ENCODE results near the gene YTHDF1.

Gene YTHDF1

GRCh38 chr20:63242736-63243135, 26.8 kb upstream of the YTHDF1 start:
- Histone ChIP-seq H2AFZ (ENCODE audit: low read depth) (no peak overlapping the region), H3K4me3 (IDR thresholded peaks at IDR 0.05; ENCODE audit: insufficient read depth, low read depth, low read length) (no peak overlapping the region), H3K36me3 (ENCODE audit: insufficient read depth) (no peaks in the 10 kb centered on the region), H3K4me1 (ENCODE audit: low read depth, poor library complexity, severe bottlenecking) (peaks cover 6% of the 10 kb centered on the region), H3K27ac (no peak overlapping the region), H4K20me1 (ENCODE audit: insufficient read depth) (no peaks in the 10 kb centered on the region), H3K9ac (no peak overlapping the region), H3K79me2 (ENCODE audit: insufficient read depth, low read depth) (no peaks in the 10 kb centered on the region), H3K4me2 (no peak overlapping the region), H3K27me3 (ENCODE audit: insufficient read depth, low read depth) (peaks cover 98% of the 10 kb centered on the region)
- TF ChIP-seq CTCF (conservative IDR thresholded peaks at IDR 0.05; ENCODE audit: low read depth, low read length): no peak

- no peaks in the 10 kb centered on the region for H3K36me3 ChIP-seq (ENCODE audit: insufficient read depth)
- no peak for TF ChIP-seq CTCF (conservative IDR thresholded peaks at IDR 0.05; ENCODE audit: low read depth, low read length)
- no peak overlapping the region for H3K4me2 ChIP-seq
- H3K4me1 ChIP-seq (ENCODE audit: low read depth, poor library complexity, severe bottlenecking): no peaks in the 10 kb centered on the region
- peaks cover 98% of the 10 kb centered on the region for H3K27me3 ChIP-seq (ENCODE audit: insufficient read depth, low read depth)
- no peaks in the 10 kb centered on the region for H4K20me1 ChIP-seq (ENCODE audit: insufficient read depth)
- H3K27ac ChIP-seq: no peak overlapping the region
- H2AFZ ChIP-seq (ENCODE audit: low read depth): no peak overlapping the region
- no peak overlapping the region for H3K9ac ChIP-seq
- no peaks in the 10 kb centered on the region for H3K79me2 ChIP-seq (ENCODE audit: insufficient read depth, low read depth)
- H3K4me3 ChIP-seq (IDR thresholded peaks at IDR 0.05; ENCODE audit: insufficient read depth, low read depth, low read length): no peak overlapping the region
Observed at GRCh38 chr20:63241272-63241671, 25.3 kb upstream of the YTHDF1 start.

- no peak for TF ChIP-seq CTCF (conservative IDR thresholded peaks at IDR 0.05; ENCODE audit: low read depth, low read length)
- no peaks in the 10 kb centered on the region for H3K4me1 ChIP-seq (ENCODE audit: low read depth, poor library complexity, severe bottlenecking)
- no peak overlapping the region for H3K27ac ChIP-seq
- H3K9ac ChIP-seq: no peak overlapping the region
- no peaks in the 10 kb centered on the region for H4K20me1 ChIP-seq (ENCODE audit: insufficient read depth)
- no peaks in the 10 kb centered on the region for H3K79me2 ChIP-seq (ENCODE audit: insufficient read depth, low read depth)
- no peaks in the 10 kb centered on the region for H3K36me3 ChIP-seq (ENCODE audit: insufficient read depth)
- peaks cover 96% of the 10 kb centered on the region for H3K27me3 ChIP-seq (ENCODE audit: insufficient read depth, low read depth)
- H3K4me2 ChIP-seq: no peak overlapping the region
- H2AFZ ChIP-seq (ENCODE audit: low read depth): no peak overlapping the region
- H3K4me3 ChIP-seq (IDR thresholded peaks at IDR 0.05; ENCODE audit: insufficient read depth, low read depth, low read length): no peak overlapping the region
Observed at GRCh38 chr20:63240004-63240403, 24.1 kb upstream of the YTHDF1 start.

- no peaks in the 10 kb centered on the region for H3K36me3 ChIP-seq (ENCODE audit: insufficient read depth)
- no peaks in the 10 kb centered on the region for H4K20me1 ChIP-seq (ENCODE audit: insufficient read depth)
- no peak overlapping the region for H2AFZ ChIP-seq (ENCODE audit: low read depth)
- H3K4me1 ChIP-seq (ENCODE audit: low read depth, poor library complexity, severe bottlenecking): no peaks in the 10 kb centered on the region
- no peaks in the 10 kb centered on the region for H3K79me2 ChIP-seq (ENCODE audit: insufficient read depth, low read depth)
- H3K4me3 ChIP-seq (IDR thresholded peaks at IDR 0.05; ENCODE audit: insufficient read depth, low read depth, low read length): no peak overlapping the region
- H3K27me3 ChIP-seq (ENCODE audit: insufficient read depth, low read depth): peaks cover 96% of the 10 kb centered on the region
- no peak overlapping the region for H3K9ac ChIP-seq
- H3K4me2 ChIP-seq: no peak overlapping the region
- no peak overlapping the region for H3K27ac ChIP-seq
- no peak for TF ChIP-seq CTCF (conservative IDR thresholded peaks at IDR 0.05; ENCODE audit: low read depth, low read length)
Observed at GRCh38 chr20:63239431-63239830, 23.5 kb upstream of the YTHDF1 start.
